ENCODE measurements around the gene PEX14.

PEX14 gene

GRCh38 chr1:10522322-10522860 is 47.6 kb downstream of the PEX14 start:
- TF ChIP-seq FOXP2 (optimal IDR thresholded peaks at IDR 0.05; ENCODE audit: borderline replicate concordance, extremely low read depth, extremely low read length, insufficient read depth): no peak
- TF ChIP-seq TAF1 (IDR thresholded peaks at IDR 0.05; ENCODE audit: borderline replicate concordance, insufficient read depth, low read length): no peak
- TF ChIP-seq SIN3A (IDR thresholded peaks at IDR 0.05; ENCODE audit: borderline replicate concordance, insufficient read depth, low read length): no peak
- TF ChIP-seq, protein P1, sequence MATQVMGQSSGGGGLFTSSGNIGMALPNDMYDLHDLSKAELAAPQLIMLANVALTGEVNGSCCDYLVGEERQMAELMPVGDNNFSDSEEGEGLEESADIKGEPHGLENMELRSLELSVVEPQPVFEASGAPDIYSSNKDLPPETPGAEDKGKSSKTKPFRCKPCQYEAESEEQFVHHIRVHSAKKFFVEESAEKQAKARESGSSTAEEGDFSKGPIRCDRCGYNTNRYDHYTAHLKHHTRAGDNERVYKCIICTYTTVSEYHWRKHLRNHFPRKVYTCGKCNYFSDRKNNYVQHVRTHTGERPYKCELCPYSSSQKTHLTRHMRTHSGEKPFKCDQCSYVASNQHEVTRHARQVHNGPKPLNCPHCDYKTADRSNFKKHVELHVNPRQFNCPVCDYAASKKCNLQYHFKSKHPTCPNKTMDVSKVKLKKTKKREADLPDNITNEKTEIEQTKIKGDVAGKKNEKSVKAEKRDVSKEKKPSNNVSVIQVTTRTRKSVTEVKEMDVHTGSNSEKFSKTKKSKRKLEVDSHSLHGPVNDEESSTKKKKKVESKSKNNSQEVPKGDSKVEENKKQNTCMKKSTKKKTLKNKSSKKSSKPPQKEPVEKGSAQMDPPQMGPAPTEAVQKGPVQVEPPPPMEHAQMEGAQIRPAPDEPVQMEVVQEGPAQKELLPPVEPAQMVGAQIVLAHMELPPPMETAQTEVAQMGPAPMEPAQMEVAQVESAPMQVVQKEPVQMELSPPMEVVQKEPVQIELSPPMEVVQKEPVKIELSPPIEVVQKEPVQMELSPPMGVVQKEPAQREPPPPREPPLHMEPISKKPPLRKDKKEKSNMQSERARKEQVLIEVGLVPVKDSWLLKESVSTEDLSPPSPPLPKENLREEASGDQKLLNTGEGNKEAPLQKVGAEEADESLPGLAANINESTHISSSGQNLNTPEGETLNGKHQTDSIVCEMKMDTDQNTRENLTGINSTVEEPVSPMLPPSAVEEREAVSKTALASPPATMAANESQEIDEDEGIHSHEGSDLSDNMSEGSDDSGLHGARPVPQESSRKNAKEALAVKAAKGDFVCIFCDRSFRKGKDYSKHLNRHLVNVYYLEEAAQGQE (IDR thresholded peaks at IDR 0.05; ENCODE audit: insufficient read depth in 1 of 2, low read depth in 2 of 2, low read length in 2 of 2): no peak
- TF ChIP-seq POLR2AphosphoS5 (IDR thresholded peaks at IDR 0.05; ENCODE audit: low read depth, low read length): no peak

- no peak for TF ChIP-seq POLR2AphosphoS5 (IDR thresholded peaks at IDR 0.05; ENCODE audit: low read depth, low read length)
- TF ChIP-seq, protein P1 (IDR thresholded peaks at IDR 0.05; ENCODE audit: insufficient read depth in 1 of 2, low read depth in 2 of 2, low read length in 2 of 2): no peak
- TF ChIP-seq SIN3A (IDR thresholded peaks at IDR 0.05; ENCODE audit: borderline replicate concordance, insufficient read depth, low read length): no peak
- no peak for TF ChIP-seq FOXP2 (optimal IDR thresholded peaks at IDR 0.05; ENCODE audit: borderline replicate concordance, extremely low read depth, extremely low read length, insufficient read depth)
- TF ChIP-seq TAF1 (IDR thresholded peaks at IDR 0.05; ENCODE audit: borderline replicate concordance, insufficient read depth, low read length): no peak
Observed at GRCh38 chr1:10525208-10525607, 50.5 kb downstream of the PEX14 start.

DNA sequence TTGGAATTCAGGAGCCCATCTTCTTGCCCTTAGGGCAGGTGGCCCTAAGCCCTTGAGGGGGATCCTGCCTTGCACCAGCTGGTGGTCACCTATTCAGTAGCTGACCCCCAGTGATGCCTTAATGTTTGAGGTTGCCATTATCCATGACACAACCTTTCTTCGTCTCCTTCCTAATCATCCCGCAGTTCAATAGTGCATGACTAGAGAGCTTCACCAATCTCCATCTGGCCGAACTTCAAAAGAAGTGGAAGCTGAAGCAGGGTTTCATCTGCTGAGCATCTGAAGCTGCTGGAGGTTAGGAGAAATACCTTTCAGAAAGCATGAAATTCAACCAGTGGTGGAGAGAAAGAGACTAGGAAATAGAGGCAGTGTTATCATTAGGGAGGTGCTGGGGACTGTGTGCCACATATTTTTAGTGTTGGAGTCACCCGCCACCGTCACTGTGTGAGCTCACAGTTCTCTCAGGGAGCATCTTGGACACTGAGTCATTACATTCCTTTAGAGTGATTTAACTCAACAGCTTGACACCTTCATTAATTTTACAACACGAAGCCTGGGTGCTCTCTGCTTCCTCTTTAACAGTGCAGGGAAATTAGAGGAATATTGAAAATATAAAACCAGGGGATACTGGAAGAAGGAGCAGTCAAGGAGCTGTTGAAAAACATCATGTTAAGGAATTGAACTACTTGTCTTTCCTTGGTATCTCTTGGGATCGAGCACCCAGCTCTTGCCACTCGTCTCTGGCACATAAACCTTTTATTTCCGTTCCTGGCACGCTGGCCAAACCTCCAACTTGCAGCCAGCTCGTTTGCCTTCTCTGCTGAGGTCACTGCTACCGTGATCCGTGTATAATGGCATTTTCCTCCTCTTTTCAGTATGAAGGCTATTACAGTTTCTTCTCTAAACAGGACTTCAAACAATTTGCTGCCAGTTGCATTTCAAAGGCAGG is 53.6 kb downstream of the PEX14 start:
- TF ChIP-seq SIN3A (IDR thresholded peaks at IDR 0.05; ENCODE audit: borderline replicate concordance, insufficient read depth, low read length) (no peak), POLR2AphosphoS5 (IDR thresholded peaks at IDR 0.05; ENCODE audit: low read depth, low read length) (no peak), TAF1 (IDR thresholded peaks at IDR 0.05; ENCODE audit: borderline replicate concordance, insufficient read depth, low read length) (no peak), FOXP2 (optimal IDR thresholded peaks at IDR 0.05; ENCODE audit: borderline replicate concordance, extremely low read depth, extremely low read length, insufficient read depth) (no peak)
- TF ChIP-seq, protein P1 (IDR thresholded peaks at IDR 0.05; ENCODE audit: insufficient read depth in 1 of 2, low read depth in 2 of 2, low read length in 2 of 2): no peak

GRCh38 chr1:10529091-10529490 is 54.3 kb downstream of the PEX14 start:
- TF ChIP-seq FOXP2 (optimal IDR thresholded peaks at IDR 0.05; ENCODE audit: borderline replicate concordance, extremely low read depth, extremely low read length, insufficient read depth) (no peak), POLR2AphosphoS5 (IDR thresholded peaks at IDR 0.05; ENCODE audit: low read depth, low read length) (no peak)

- TF ChIP-seq, protein P1 (IDR thresholded peaks at IDR 0.05; ENCODE audit: insufficient read depth in 1 of 2, low read depth in 2 of 2, low read length in 2 of 2): no peak
- TF ChIP-seq FOXP2 (optimal IDR thresholded peaks at IDR 0.05; ENCODE audit: borderline replicate concordance, extremely low read depth, extremely low read length, insufficient read depth) (no peak), POLR2AphosphoS5 (IDR thresholded peaks at IDR 0.05; ENCODE audit: low read depth, low read length) (no peak), TAF1 (IDR thresholded peaks at IDR 0.05; ENCODE audit: borderline replicate concordance, insufficient read depth, low read length) (no peak), SIN3A (IDR thresholded peaks at IDR 0.05; ENCODE audit: borderline replicate concordance, insufficient read depth, low read length) (no peak)
Observed at GRCh38 chr1:10529765-10530164, 55.0 kb downstream of the PEX14 start.
